Liver (tissue), 9 donors: ENCODE data around the gene FAM217A. TPM values are rescaled to one million over a fixed set of nuclear protein-coding genes. Genes with fewer than 3 reads are reported as not detected.

Experiments
- DNase-seq: peaks from one replicate; pipeline ENCODE4 v3.0.0-alpha.2; 2017; ENCODE audit warnings: low spot score
- H3K27ac ChIP-seq, 2 donors: one replicate each; pipeline ENCODE4 v1.7.0; 2013; ENCODE audit warnings: inconsistent platforms in 2 of 2, low read length in 2 of 2, control low read depth in 1 of 2, low read depth in 1 of 2, mild to moderate bottlenecking in 1 of 2
- H3K27me3 ChIP-seq, 4 donors: one replicate each; pipeline versions ENCODE4 v1.6.1 to v1.7.0; 2013; ENCODE audit warnings: low read length in 3 of 4, inconsistent platforms in 1 of 4, mild to moderate bottlenecking in 1 of 4, moderate library complexity in 1 of 4; ENCODE audit not compliant: control insufficient read depth in 4 of 4, insufficient read depth in 4 of 4
- H3K36me3 ChIP-seq, 4 donors: one replicate each; pipeline versions ENCODE4 v1.6.1 to v1.7.0; 2013; ENCODE audit warnings: low read length in 3 of 4, mild to moderate bottlenecking in 3 of 4, low read depth in 1 of 4, moderate library complexity in 1 of 4; ENCODE audit not compliant: control insufficient read depth in 4 of 4, insufficient read depth in 3 of 4
- H3K4me1 ChIP-seq, 4 donors: one replicate each; pipeline versions ENCODE4 v1.6.1 to v1.7.0; 2013; ENCODE audit warnings: low read length in 3 of 4, mild to moderate bottlenecking in 3 of 4, moderate library complexity in 1 of 4; ENCODE audit not compliant: control insufficient read depth in 4 of 4, insufficient read depth in 4 of 4
- H3K4me3 ChIP-seq, 3 donors: one replicate each; pipeline versions ENCODE4 v1.6.1 to v1.7.0; 2013; ENCODE audit warnings: low read length in 3 of 3, control low read depth in 1 of 3, low read depth in 1 of 3, mild to moderate bottlenecking in 1 of 3
- H3K9ac ChIP-seq, 2 donors: one replicate each; pipeline ENCODE4 v1.7.0; 2013; ENCODE audit warnings: low read length in 2 of 2, mild to moderate bottlenecking in 2 of 2, moderate library complexity in 2 of 2, control low read depth in 1 of 2, low read depth in 1 of 2
- H3K9me3 ChIP-seq, 4 donors: one replicate each; pipeline versions ENCODE4 v1.6.1 to v1.7.0; 2013; ENCODE audit warnings: low read length in 3 of 4; ENCODE audit not compliant: control insufficient read depth in 4 of 4
- ATF3 ChIP-seq: IDR thresholded peaks from 2 replicates; pipeline ENCODE4 v1.6.1; 2016; ENCODE audit warnings: antibody characterized with exemption
- EGR1 ChIP-seq, 2 donors: IDR thresholded peaks; 2 replicates each; pipeline ENCODE4 v1.6.1; 2016 to 2018; ENCODE audit warnings: antibody characterized with exemption in 2 of 2, low read depth in 2 of 2
- FOXA1 ChIP-seq: IDR thresholded peaks from 2 replicates; pipeline ENCODE4 v1.6.1; 2016; ENCODE audit warnings: antibody characterized with exemption
- FOXA2 ChIP-seq: IDR thresholded peaks from 2 replicates; pipeline ENCODE4 v1.6.1; 2016; ENCODE audit warnings: antibody characterized with exemption
- GABPA ChIP-seq, 2 donors: IDR thresholded peaks in 1 of 2; conservative IDR thresholded peaks in 1 of 2; 2 replicates each; pipeline ENCODE4 v1.6.1; 2016; ENCODE audit warnings: antibody characterized with exemption in 2 of 2, mild to moderate bottlenecking in 1 of 2, moderate library complexity in 1 of 2
- HNF4A ChIP-seq, 2 donors: conservative IDR thresholded peaks; 2 replicates each; pipeline ENCODE4 v1.6.1; 2016; ENCODE audit warnings: antibody characterized with exemption in 2 of 2, mild to moderate bottlenecking in 2 of 2
- HNF4G ChIP-seq: IDR thresholded peaks from 2 replicates; pipeline ENCODE4 v1.6.1; 2016; ENCODE audit warnings: antibody characterized with exemption
- JUND ChIP-seq, 2 donors: IDR thresholded peaks; 2 replicates each; pipeline ENCODE4 v1.6.1; 2016; ENCODE audit warnings: antibody characterized with exemption in 2 of 2
- NR2F2 ChIP-seq: IDR thresholded peaks from 2 replicates; pipeline ENCODE4 v1.6.1; 2016; ENCODE audit warnings: antibody characterized with exemption
- RAD21 ChIP-seq, 2 donors: IDR thresholded peaks; 2 replicates each; pipeline ENCODE4 v1.6.1; 2016; ENCODE audit warnings: antibody characterized with exemption in 2 of 2, mild to moderate bottlenecking in 2 of 2
- REST ChIP-seq: IDR thresholded peaks from 2 replicates; pipeline ENCODE4 v1.6.1; 2016; ENCODE audit warnings: antibody characterized with exemption, mild to moderate bottlenecking
- RXRA ChIP-seq, 2 donors: IDR thresholded peaks; 2 replicates each; pipeline ENCODE4 v1.6.1; 2017 to 2018; ENCODE audit warnings: antibody characterized with exemption in 2 of 2, mild to moderate bottlenecking in 1 of 2
- TAF1 ChIP-seq: conservative IDR thresholded peaks from 2 replicates; pipeline ENCODE4 v1.6.1; 2016; ENCODE audit warnings: antibody characterized with exemption, mild to moderate bottlenecking
- YY1 ChIP-seq: IDR thresholded peaks from 2 replicates; pipeline ENCODE4 v1.6.1; 2016; ENCODE audit warnings: antibody characterized with exemption, mild to moderate bottlenecking
- whole genome bisulfite sequencing: extraction: QIAGEN DNeasy Blood & Tissue Kit; methylation state at CpG from one replicate; pipeline ENCODE4 v1.1.7; 2013; 5-methylcytosine and 5-hydroxymethylcytosine counted together
- polyA plus RNA-seq, 2 donors: library from polyadenylated mRNA; stranded (reverse) in 1 of 2; unstranded in 1 of 2; fragments of 200-250 nt in 1 of 2; fragments of >200 nt in 1 of 2; fragmentation: Nextera tagmentation in 1 of 2; extraction: Ambion mirVana in 1 of 2; gene quantifications; one replicate each; pipeline versions ENCODE4 v1.2.1 to v1.2.3, GENCODE V29; 2013 to 2015
- total RNA-seq, 2 donors: library from RNA; depleted of rRNA; stranded (reverse); fragments of >200 nt; gene quantifications; one replicate each; pipeline ENCODE4 v1.2.3, GENCODE V29; 2014
- TF ChIP-seq, protein P1 (sequence below): IDR thresholded peaks from 2 replicates; pipeline ENCODE4 v1.6.1; 2016; ENCODE audit warnings: antibody characterized with exemption
- TF ChIP-seq, protein P2 (sequence below): IDR thresholded peaks from 2 replicates; pipeline ENCODE4 v1.6.1; 2016; ENCODE audit warnings: antibody characterized with exemption
- TF ChIP-seq, protein P3 (sequence below): fragments of 150-350 bp; IDR thresholded peaks from 2 replicates; pipeline ENCODE4 v1.5.1; 2017; ENCODE audit warnings: improper control_type of control experiment, low read depth, low read length; ENCODE audit not compliant: missing input control
- donor health status: healthy.
- donor health status: healthy.
- donor health status: healthy.
- donor health status: healthy.
- donor health status: healthy.

FAM217A gene
- total and polyA plus RNA-seq, 4 donors = not detected

GRCh38 chr6:4115741-4116140, 36.8 kb upstream of the FAM217A start:
- Histone ChIP-seq H3K27me3 (no peaks in the 10 kb centered on the region), H3K4me1 (no peaks in the 10 kb centered on the region), H3K4me3 (no peak overlapping the region), H3K9me3 (peaks cover 0 to 4% (median under 1%) of the 10 kb centered on the region in 4 donors), H3K36me3 (peaks cover 4 to 57% (median 38%) of the 10 kb centered on the region in 4 donors), H3K27ac (no peak overlapping the region), H3K9ac (no peak overlapping the region)
- TF ChIP-seq NR2F2 (no peak), RAD21 (IDR thresholded peaks at IDR 0.05) (no peak), FOXA2 (no peak), RXRA (IDR thresholded peaks at IDR 0.05) (no peak), EGR1 (IDR thresholded peaks at IDR 0.05; ENCODE audit: low read depth in 2 of 2) (no peak), TAF1 (no peak), REST (no peak), YY1 (no peak), HNF4G (no peak), ATF3 (no peak), FOXA1 (no peak)
- TF ChIP-seq, protein P1, sequence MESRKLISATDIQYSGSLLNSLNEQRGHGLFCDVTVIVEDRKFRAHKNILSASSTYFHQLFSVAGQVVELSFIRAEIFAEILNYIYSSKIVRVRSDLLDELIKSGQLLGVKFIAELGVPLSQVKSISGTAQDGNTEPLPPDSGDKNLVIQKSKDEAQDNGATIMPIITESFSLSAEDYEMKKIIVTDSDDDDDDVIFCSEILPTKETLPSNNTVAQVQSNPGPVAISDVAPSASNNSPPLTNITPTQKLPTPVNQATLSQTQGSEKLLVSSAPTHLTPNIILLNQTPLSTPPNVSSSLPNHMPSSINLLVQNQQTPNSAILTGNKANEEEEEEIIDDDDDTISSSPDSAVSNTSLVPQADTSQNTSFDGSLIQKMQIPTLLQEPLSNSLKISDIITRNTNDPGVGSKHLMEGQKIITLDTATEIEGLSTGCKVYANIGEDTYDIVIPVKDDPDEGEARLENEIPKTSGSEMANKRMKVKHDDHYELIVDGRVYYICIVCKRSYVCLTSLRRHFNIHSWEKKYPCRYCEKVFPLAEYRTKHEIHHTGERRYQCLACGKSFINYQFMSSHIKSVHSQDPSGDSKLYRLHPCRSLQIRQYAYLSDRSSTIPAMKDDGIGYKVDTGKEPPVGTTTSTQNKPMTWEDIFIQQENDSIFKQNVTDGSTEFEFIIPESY = no peak
- TF ChIP-seq, protein P2, sequence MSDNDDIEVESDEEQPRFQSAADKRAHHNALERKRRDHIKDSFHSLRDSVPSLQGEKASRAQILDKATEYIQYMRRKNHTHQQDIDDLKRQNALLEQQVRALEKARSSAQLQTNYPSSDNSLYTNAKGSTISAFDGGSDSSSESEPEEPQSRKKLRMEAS = no peak
- TF ChIP-seq, protein P3, sequence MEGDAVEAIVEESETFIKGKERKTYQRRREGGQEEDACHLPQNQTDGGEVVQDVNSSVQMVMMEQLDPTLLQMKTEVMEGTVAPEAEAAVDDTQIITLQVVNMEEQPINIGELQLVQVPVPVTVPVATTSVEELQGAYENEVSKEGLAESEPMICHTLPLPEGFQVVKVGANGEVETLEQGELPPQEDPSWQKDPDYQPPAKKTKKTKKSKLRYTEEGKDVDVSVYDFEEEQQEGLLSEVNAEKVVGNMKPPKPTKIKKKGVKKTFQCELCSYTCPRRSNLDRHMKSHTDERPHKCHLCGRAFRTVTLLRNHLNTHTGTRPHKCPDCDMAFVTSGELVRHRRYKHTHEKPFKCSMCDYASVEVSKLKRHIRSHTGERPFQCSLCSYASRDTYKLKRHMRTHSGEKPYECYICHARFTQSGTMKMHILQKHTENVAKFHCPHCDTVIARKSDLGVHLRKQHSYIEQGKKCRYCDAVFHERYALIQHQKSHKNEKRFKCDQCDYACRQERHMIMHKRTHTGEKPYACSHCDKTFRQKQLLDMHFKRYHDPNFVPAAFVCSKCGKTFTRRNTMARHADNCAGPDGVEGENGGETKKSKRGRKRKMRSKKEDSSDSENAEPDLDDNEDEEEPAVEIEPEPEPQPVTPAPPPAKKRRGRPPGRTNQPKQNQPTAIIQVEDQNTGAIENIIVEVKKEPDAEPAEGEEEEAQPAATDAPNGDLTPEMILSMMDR = no peak
- DNase-seq = no peak
- WGBS = 94% methylated on average over 4 of the region's 4 CpGs

GRCh38 chr6:4114123-4114522, 35.2 kb upstream of the FAM217A start:
- H3K36me3 ChIP-seq = peaks cover 0 to 44% (median 30%) of the 10 kb centered on the region in 4 donors
- WGBS = 96% methylated on average over 3 of the region's 3 CpGs
- H3K27me3 ChIP-seq = no peaks in the 10 kb centered on the region
- H3K4me1 ChIP-seq = no peaks in the 10 kb centered on the region
- no peak overlapping the region for H3K4me3 ChIP-seq
- no peak overlapping the region for H3K27ac ChIP-seq
- peaks cover 0 to 4% (median under 1%) of the 10 kb centered on the region in 4 donors for H3K9me3 ChIP-seq
- no peak for DNase-seq
- H3K9ac ChIP-seq = no peak overlapping the region
- TF ChIP-seq FOXA1 (no peak), JUND (IDR thresholded peaks at IDR 0.05) (no peak), GABPA (IDR thresholded peaks at IDR 0.05 in 1 of 2, conservative IDR thresholded peaks at IDR 0.05 in 1 of 2) (no peak), NR2F2 (no peak), HNF4G (no peak), RXRA (IDR thresholded peaks at IDR 0.05) (no peak), FOXA2 (no peak), TAF1 (no peak), YY1 (no peak), RAD21 (IDR thresholded peaks at IDR 0.05) (no peak), HNF4A (conservative IDR thresholded peaks at IDR 0.05) (no peak), ATF3 (no peak)
- TF ChIP-seq, protein P1 = no peak
- TF ChIP-seq, protein P3 = no peak
